H9 (cell line): ENCODE results near the gene LYSMD2. TPM values are rescaled to one million over a fixed set of nuclear protein-coding genes. Genes with fewer than 3 reads are reported as not detected.

Experiments
- DNase-seq: peaks from one replicate; pipeline ENCODE4 v3.0.0-alpha.2; 2017
- H2AFZ ChIP-seq: one replicate; pipeline ENCODE4 v1.6.1; 2013; ENCODE audit warnings: mild to moderate bottlenecking, low read length, control low read depth, moderate library complexity
- H2AK5ac ChIP-seq: 2 replicates; pipeline ENCODE4 v1.6.1; 2013; ENCODE audit warnings: low read length, control low read depth, mixed read lengths; ENCODE audit not compliant: insufficient read length
- H2BK120ac ChIP-seq: one replicate; pipeline ENCODE4 v1.6.1; 2013; ENCODE audit warnings: low read depth, mild to moderate bottlenecking, low read length, control low read depth, inconsistent platforms; ENCODE audit not compliant: poor library complexity, severe bottlenecking
- H2BK12ac ChIP-seq: 2 replicates; pipeline ENCODE4 v1.6.1; 2013; ENCODE audit warnings: low read length, control low read depth, mixed read lengths, low read depth; ENCODE audit not compliant: insufficient read length
- H2BK15ac ChIP-seq: 2 replicates; pipeline ENCODE4 v1.6.1; 2013; ENCODE audit warnings: low read depth, low read length, control low read depth
- H2BK20ac ChIP-seq: one replicate; pipeline ENCODE4 v1.6.1; 2013; ENCODE audit warnings: low read depth, mild to moderate bottlenecking, low read length, control low read depth, inconsistent platforms; ENCODE audit not compliant: poor library complexity, severe bottlenecking
- H2BK5ac ChIP-seq: 2 replicates; pipeline ENCODE4 v1.6.1; 2013; ENCODE audit warnings: low read length, control low read depth, mixed read lengths; ENCODE audit not compliant: insufficient read length
- H3K14ac ChIP-seq: 2 replicates; pipeline ENCODE4 v1.6.1; 2013; ENCODE audit warnings: low read length, control low read depth; ENCODE audit not compliant: insufficient read depth
- H3K18ac ChIP-seq: 2 replicates; pipeline ENCODE4 v1.6.1; 2013; ENCODE audit warnings: low read depth, mild to moderate bottlenecking, mixed read lengths, low read length, control low read depth; ENCODE audit not compliant: insufficient read length
- H3K23ac ChIP-seq: 2 replicates; pipeline ENCODE4 v1.6.1; 2013; ENCODE audit warnings: low read length, control low read depth, mixed read lengths, low read depth; ENCODE audit not compliant: insufficient read length
- H3K23me2 ChIP-seq: 2 replicates; pipeline ENCODE4 v1.6.1; 2013; ENCODE audit warnings: low read depth, mild to moderate bottlenecking, mixed read lengths, low read length, control low read depth; ENCODE audit not compliant: insufficient read length, poor library complexity, severe bottlenecking
- H3K27ac ChIP-seq: 2 replicates; pipeline ENCODE4 v1.5.1; 2013; ENCODE audit warnings: low read length, control low read depth, mixed read lengths, low read depth; ENCODE audit not compliant: insufficient read length
- H3K27me3 ChIP-seq: 2 replicates; pipeline ENCODE4 v1.6.1; 2013; ENCODE audit warnings: low read length, control low read depth, inconsistent platforms; ENCODE audit not compliant: insufficient read depth
- H3K4ac ChIP-seq: 2 replicates; pipeline ENCODE4 v1.6.1; 2013; ENCODE audit warnings: low read depth, mild to moderate bottlenecking, control low read depth, inconsistent platforms, low read length, moderate library complexity
- H3K4me1 ChIP-seq: 2 replicates; pipeline ENCODE4 v1.6.1; 2013; ENCODE audit warnings: low read length, control low read depth, inconsistent platforms; ENCODE audit not compliant: insufficient read depth
- H3K4me2 ChIP-seq: 2 replicates; pipeline ENCODE4 v1.6.1; 2013; ENCODE audit warnings: low read length, control low read depth, mixed read lengths; ENCODE audit not compliant: insufficient read length, insufficient read depth
- H3K56ac ChIP-seq: 2 replicates; pipeline ENCODE4 v1.6.1; 2013; ENCODE audit warnings: low read depth, mild to moderate bottlenecking, mixed read lengths, low read length, control low read depth; ENCODE audit not compliant: insufficient read length
- H3K79me1 ChIP-seq: 2 replicates; pipeline ENCODE4 v1.6.1; 2013; ENCODE audit warnings: low read depth, mild to moderate bottlenecking, moderate library complexity, low read length, control low read depth, inconsistent platforms; ENCODE audit not compliant: insufficient read depth, poor library complexity, severe bottlenecking
- H3K79me2 ChIP-seq: 2 replicates; pipeline ENCODE4 v1.6.1; 2013; ENCODE audit warnings: low read length, control low read depth, inconsistent platforms; ENCODE audit not compliant: insufficient read depth
- H3K9ac ChIP-seq: 2 replicates; pipeline ENCODE4 v1.6.1; 2013; ENCODE audit warnings: low read length, control low read depth, mixed read lengths; ENCODE audit not compliant: insufficient read length; ENCODE audit errors: extremely low read depth
- H3K9me3 ChIP-seq: one replicate; pipeline ENCODE4 v1.6.1; 2013; ENCODE audit warnings: low read depth, low read length, inconsistent platforms; ENCODE audit not compliant: control insufficient read depth
- H3T11ph ChIP-seq: one replicate; pipeline ENCODE4 v1.6.1; 2013; ENCODE audit warnings: mild to moderate bottlenecking, low read length, control low read depth, inconsistent platforms
- H4K20me1 ChIP-seq: one replicate; pipeline ENCODE4 v1.6.1; 2013; ENCODE audit not compliant: control insufficient read depth, insufficient read length, insufficient read depth
- H4K5ac ChIP-seq: 2 replicates; pipeline ENCODE4 v1.6.1; 2013; ENCODE audit warnings: low read depth, mild to moderate bottlenecking, mixed read lengths, low read length, control low read depth; ENCODE audit not compliant: insufficient read length
- H4K8ac ChIP-seq: replicated peaks from 2 replicates; pipeline ENCODE4 v1.6.1; 2013; ENCODE audit warnings: low read length, control low read depth, mixed read lengths, low read depth; ENCODE audit not compliant: insufficient read length
- H4K91ac ChIP-seq: 2 replicates; pipeline ENCODE4 v1.6.1; 2013; ENCODE audit warnings: low read depth, mild to moderate bottlenecking, moderate library complexity, mixed read lengths, low read length, control low read depth; ENCODE audit not compliant: insufficient read length
- H3K27ac Mint-ChIP-seq, 3 experiments: 2 replicates in 2 of 3; 3 replicates in 1 of 3; pipeline ENCODE4 v1.8.0; 2020 to 2021; ENCODE audit warnings: mixed read lengths in 3 of 3, mild to moderate bottlenecking in 1 of 3, moderate library complexity in 1 of 3
- H3K27me3 Mint-ChIP-seq: 2 replicates; pipeline ENCODE4 v1.8.0; 2021; ENCODE audit warnings: low read depth, mild to moderate bottlenecking, moderate library complexity, mixed read lengths
- H3K36me3 Mint-ChIP-seq, 3 experiments: 2 replicates in 2 of 3; 3 replicates in 1 of 3; pipeline ENCODE4 v1.8.0; 2020 to 2021; ENCODE audit warnings: low read depth in 3 of 3, mixed read lengths in 3 of 3; ENCODE audit not compliant: insufficient read depth in 1 of 3
- H3K4me1 Mint-ChIP-seq, 2 experiments: 2 replicates each; pipeline ENCODE4 v1.8.0; 2020; ENCODE audit warnings: mixed read lengths in 2 of 2
- H3K4me3 Mint-ChIP-seq, 2 experiments: 2 replicates in 1 of 2; 3 replicates in 1 of 2; pipeline ENCODE4 v1.8.0; 2020 to 2021; ENCODE audit warnings: mild to moderate bottlenecking in 2 of 2, mixed read lengths in 2 of 2, moderate library complexity in 1 of 2
- H3K9me3 Mint-ChIP-seq, 2 experiments: 2 replicates in 1 of 2; 3 replicates in 1 of 2; pipeline ENCODE4 v1.8.0; 2020; ENCODE audit warnings: mild to moderate bottlenecking in 2 of 2, mixed read lengths in 2 of 2, moderate library complexity in 1 of 2
- WGBS: extraction: QIAGEN DNeasy Blood & Tissue Kit; methylation state at CpG from one replicate; pipeline ENCODE4 v1.1.7; 2013; ENCODE audit warnings: missing lambda C conversion rate, low lambda C conversion rate, mixed read lengths; ENCODE audit not compliant: insufficient read length; ENCODE audit errors: extremely low coverage; 5-methylcytosine and 5-hydroxymethylcytosine counted together
- total RNA-seq: library from RNA; stranded (reverse); gene quantifications from 2 replicates; pipeline ENCODE4 v1.2.1, GENCODE V29; 2021
- TF ChIP-seq, protein P1 (sequence below): fragments of 200-600 bp; sonication (generic); conservative IDR thresholded peaks from 3 replicates; pipeline ENCODE4 v1.8.0; 2021; ENCODE audit warnings: antibody characterized with exemption, mild to moderate bottlenecking

The LYSMD2 gene
- total RNA-seq, 1 experiment from 2014 or later: 3.9 TPM

DNA sequence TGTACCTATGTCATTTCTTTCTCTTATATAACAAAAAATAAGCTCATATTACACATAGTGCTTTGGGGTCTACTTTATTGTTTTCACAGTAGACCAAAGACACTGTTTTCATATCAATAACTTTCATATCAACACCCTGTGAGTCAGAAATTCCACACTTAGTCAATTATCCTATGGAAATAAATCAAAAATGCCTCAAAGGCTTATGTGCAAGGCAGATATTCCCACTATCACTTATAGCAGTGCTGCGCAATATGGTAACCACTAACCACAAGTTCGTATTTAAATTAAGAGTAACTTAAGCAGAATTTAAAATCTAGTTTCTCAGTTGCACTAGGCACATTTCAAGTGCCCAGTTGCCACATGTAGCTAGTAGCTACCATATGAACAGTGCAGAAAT is 40.3 kb downstream of the LYSMD2 start:
- Histone ChIP-seq H2AK5ac (no peak overlapping the region), H3K27me3 (no peaks in the 10 kb centered on the region), H3K4me1 (no peaks in the 10 kb centered on the region), H2AFZ (no peak overlapping the region), H4K91ac (no peak overlapping the region), H3K23ac (no peak overlapping the region), H3T11ph (no peak overlapping the region), H2BK15ac (no peak overlapping the region), H4K20me1 (no peaks in the 10 kb centered on the region), H3K18ac (no peak overlapping the region), H3K9me3 (no peaks in the 10 kb centered on the region), H4K8ac (no peak overlapping the region), H2BK5ac (no peak overlapping the region), H2BK20ac (no peak overlapping the region), H3K14ac (no peak overlapping the region), H4K5ac (no peak overlapping the region), H2BK12ac (no peak overlapping the region), H3K79me1 (no peaks in the 10 kb centered on the region), H3K27ac (no peak overlapping the region), H3K9ac (no peak overlapping the region), H2BK120ac (no peak overlapping the region), H3K56ac (no peak overlapping the region), H3K4ac (no peak overlapping the region), H3K23me2 (no peaks in the 10 kb centered on the region), H3K79me2 (no peaks in the 10 kb centered on the region), H3K4me2 (no peak overlapping the region)
- Mint-ChIP-seq H3K4me1 (no peaks in the 10 kb centered on the region), H3K9me3 (no peaks in the 10 kb centered on the region), H3K4me3 (no peak overlapping the region), H3K27me3 (no peaks in the 10 kb centered on the region), H3K36me3 (peaks cover 8 to 20% (median 19%) of the 10 kb centered on the region in 3 experiments; a peak in 5 of 7 replicates), H3K27ac (no peak overlapping the region)
- TF ChIP-seq, protein P1, sequence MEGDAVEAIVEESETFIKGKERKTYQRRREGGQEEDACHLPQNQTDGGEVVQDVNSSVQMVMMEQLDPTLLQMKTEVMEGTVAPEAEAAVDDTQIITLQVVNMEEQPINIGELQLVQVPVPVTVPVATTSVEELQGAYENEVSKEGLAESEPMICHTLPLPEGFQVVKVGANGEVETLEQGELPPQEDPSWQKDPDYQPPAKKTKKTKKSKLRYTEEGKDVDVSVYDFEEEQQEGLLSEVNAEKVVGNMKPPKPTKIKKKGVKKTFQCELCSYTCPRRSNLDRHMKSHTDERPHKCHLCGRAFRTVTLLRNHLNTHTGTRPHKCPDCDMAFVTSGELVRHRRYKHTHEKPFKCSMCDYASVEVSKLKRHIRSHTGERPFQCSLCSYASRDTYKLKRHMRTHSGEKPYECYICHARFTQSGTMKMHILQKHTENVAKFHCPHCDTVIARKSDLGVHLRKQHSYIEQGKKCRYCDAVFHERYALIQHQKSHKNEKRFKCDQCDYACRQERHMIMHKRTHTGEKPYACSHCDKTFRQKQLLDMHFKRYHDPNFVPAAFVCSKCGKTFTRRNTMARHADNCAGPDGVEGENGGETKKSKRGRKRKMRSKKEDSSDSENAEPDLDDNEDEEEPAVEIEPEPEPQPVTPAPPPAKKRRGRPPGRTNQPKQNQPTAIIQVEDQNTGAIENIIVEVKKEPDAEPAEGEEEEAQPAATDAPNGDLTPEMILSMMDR: no peak
- WGBS: no CpG with 5 or more reads among the region's 2 CpGs
- DNase-seq: no peak
